Stimulated activated naive CD8-positive, alpha-beta T cell treated with anti-CD3 and anti-CD28 coated beads, Interleukin-15, Interleukin-2, amounts not matched to agents 100 ng/mL and 50 ng/mL, for 24 hours (primary cell): ENCODE data around the gene PRKAA1.
"Not testable (repeated sequence)": the region's sequence is repeated elsewhere in the genome, so short reads cannot be mapped to it uniquely, and the experiment has no call there.

Experiments
- H3K27ac Mint-ChIP-seq: one replicate; pipeline ENCODE4 v1.8.0; 2021; ENCODE audit warnings: mild to moderate bottlenecking, mixed read lengths
- H3K27me3 Mint-ChIP-seq: one replicate; pipeline ENCODE4 v1.8.0; 2021; ENCODE audit warnings: mixed read lengths
- H3K36me3 Mint-ChIP-seq: one replicate; pipeline ENCODE4 v1.8.0; 2021; ENCODE audit warnings: low read depth, mixed read lengths
- H3K4me1 Mint-ChIP-seq: one replicate; pipeline ENCODE4 v1.8.0; 2021; ENCODE audit warnings: low read depth, mixed read lengths
- H3K4me3 Mint-ChIP-seq: one replicate; pipeline ENCODE4 v1.8.0; 2021; ENCODE audit warnings: mild to moderate bottlenecking, mixed read lengths
- H3K9me3 Mint-ChIP-seq: one replicate; pipeline ENCODE4 v1.8.0; 2021; ENCODE audit warnings: mixed read lengths

Gene PRKAA1

GRCh38 chr5:40796487-40796889 is 1.7 kb downstream of the PRKAA1 start:
- no peaks in the 10 kb centered on the region for H3K9me3 Mint-ChIP-seq
- peak overlapping the region; percentile 83 for H3K27ac Mint-ChIP-seq
- H3K4me3 Mint-ChIP-seq, result peak overlapping the region; percentile 92

GRCh38 chr5:40794877-40795276 is 3.3 kb downstream of the PRKAA1 start:
- H3K27me3 Mint-ChIP-seq, H3K27ac Mint-ChIP-seq, H3K4me3 Mint-ChIP-seq, H3K9me3 Mint-ChIP-seq: not testable (repeated sequence)
- H3K36me3 Mint-ChIP-seq, result peaks cover 31% of the 10 kb centered on the region
- H3K4me1 Mint-ChIP-seq, result peaks cover 71% of the 10 kb centered on the region

More at GRCh38 chr5:40796487-40796889, 1.7 kb downstream of the PRKAA1 start:
- peaks cover 31% of the 10 kb centered on the region for H3K36me3 Mint-ChIP-seq
- peaks cover 59% of the 10 kb centered on the region for H3K4me1 Mint-ChIP-seq
- peaks cover 4% of the 10 kb centered on the region for H3K27me3 Mint-ChIP-seq

GRCh38 chr5:40794340-40794739 is 3.8 kb downstream of the PRKAA1 start:
- H3K4me1 Mint-ChIP-seq, result peaks cover 72% of the 10 kb centered on the region
- not testable (repeated sequence) for H3K27me3 Mint-ChIP-seq, H3K27ac Mint-ChIP-seq, H3K4me3 Mint-ChIP-seq, H3K9me3 Mint-ChIP-seq
- peaks cover 33% of the 10 kb centered on the region for H3K36me3 Mint-ChIP-seq

- not testable (repeated sequence) for H3K27ac Mint-ChIP-seq, H3K27me3 Mint-ChIP-seq, H3K4me3 Mint-ChIP-seq
These were observed 5.5 kb downstream of the PRKAA1 start for GRCh38 chr5:40792691-40793090.

GRCh38 chr5:40791715-40792139 is 6.4 kb downstream of the PRKAA1 start:
- H3K9me3 Mint-ChIP-seq, result peaks cover 9% of the 10 kb centered on the region
- no peaks in the 10 kb centered on the region for H3K27me3 Mint-ChIP-seq
- H3K4me1 Mint-ChIP-seq, result peaks cover 77% of the 10 kb centered on the region
- peaks cover 56% of the 10 kb centered on the region for H3K36me3 Mint-ChIP-seq
- no peak overlapping the region for H3K4me3 Mint-ChIP-seq
- no peak overlapping the region for H3K27ac Mint-ChIP-seq

More at GRCh38 chr5:40792691-40793090, 5.5 kb downstream of the PRKAA1 start:
- H3K36me3 Mint-ChIP-seq, result peaks cover 50% of the 10 kb centered on the region
- not testable (repeated sequence) for H3K9me3 Mint-ChIP-seq
- peaks cover 78% of the 10 kb centered on the region for H3K4me1 Mint-ChIP-seq

- Mint-ChIP-seq H3K27ac (no peak overlapping the region), H3K36me3 (peaks cover 59% of the 10 kb centered on the region), H3K27me3 (no peaks in the 10 kb centered on the region), H3K9me3 (peaks cover 9% of the 10 kb centered on the region), H3K4me3 (no peak overlapping the region), H3K4me1 (peaks cover 75% of the 10 kb centered on the region)
These were observed 7.1 kb downstream of the PRKAA1 start for GRCh38 chr5:40790947-40791593.

- H3K4me3 Mint-ChIP-seq, H3K27ac Mint-ChIP-seq, H3K9me3 Mint-ChIP-seq, H3K27me3 Mint-ChIP-seq: not testable (repeated sequence)
- Mint-ChIP-seq H3K4me1 (peaks cover 67% of the 10 kb centered on the region), H3K36me3 (peaks cover 45% of the 10 kb centered on the region)
These were observed 9.2 kb downstream of the PRKAA1 start for GRCh38 chr5:40788941-40789340.

GRCh38 chr5:40787986-40788385 is 10.2 kb downstream of the PRKAA1 start:
- Mint-ChIP-seq H3K36me3 (peaks cover 36% of the 10 kb centered on the region), H3K9me3 (peaks cover 9% of the 10 kb centered on the region), H3K4me1 (peaks cover 57% of the 10 kb centered on the region), H3K27me3 (no peaks in the 10 kb centered on the region), H3K27ac (no peak overlapping the region), H3K4me3 (no peak overlapping the region)

GRCh38 chr5:40786664-40787063 is 11.5 kb downstream of the PRKAA1 start:
- peaks cover 36% of the 10 kb centered on the region for H3K36me3 Mint-ChIP-seq
- not testable (repeated sequence) for H3K27me3 Mint-ChIP-seq, H3K4me3 Mint-ChIP-seq, H3K9me3 Mint-ChIP-seq, H3K27ac Mint-ChIP-seq
- H3K4me1 Mint-ChIP-seq, result peaks cover 55% of the 10 kb centered on the region

- Mint-ChIP-seq H3K9me3 (peaks cover 9% of the 10 kb centered on the region), H3K27me3 (no peaks in the 10 kb centered on the region), H3K27ac (no peak overlapping the region), H3K4me1 (peaks cover 50% of the 10 kb centered on the region), H3K4me3 (no peak overlapping the region), H3K36me3 (peaks cover 44% of the 10 kb centered on the region)
These were observed 13.3 kb downstream of the PRKAA1 start for GRCh38 chr5:40784916-40785315.

GRCh38 chr5:40784027-40784653 is 14.0 kb downstream of the PRKAA1 start:
- peaks cover 53% of the 10 kb centered on the region for H3K4me1 Mint-ChIP-seq
- H3K27me3 Mint-ChIP-seq, result no peaks in the 10 kb centered on the region
- no peak overlapping the region for H3K4me3 Mint-ChIP-seq
- peaks cover 9% of the 10 kb centered on the region for H3K9me3 Mint-ChIP-seq
- H3K36me3 Mint-ChIP-seq, result peaks cover 40% of the 10 kb centered on the region
- H3K27ac Mint-ChIP-seq, result no peak overlapping the region

GRCh38 chr5:40781843-40782409 is 16.2 kb downstream of the PRKAA1 start:
- Mint-ChIP-seq H3K27me3 (no peaks in the 10 kb centered on the region), H3K36me3 (peaks cover 21% of the 10 kb centered on the region), H3K27ac (no peak overlapping the region), H3K9me3 (no peaks in the 10 kb centered on the region), H3K4me1 (peaks cover 44% of the 10 kb centered on the region), H3K4me3 (no peak overlapping the region)

- H3K4me3 Mint-ChIP-seq, result no peak overlapping the region
- peaks cover 51% of the 10 kb centered on the region for H3K4me1 Mint-ChIP-seq
- H3K27ac Mint-ChIP-seq, result no peak overlapping the region
- no peaks in the 10 kb centered on the region for H3K27me3 Mint-ChIP-seq
- H3K9me3 Mint-ChIP-seq, result no peaks in the 10 kb centered on the region
- H3K36me3 Mint-ChIP-seq, result peaks cover 23% of the 10 kb centered on the region
These were observed 17.3 kb downstream of the PRKAA1 start for GRCh38 chr5:40780858-40781257.

GRCh38 chr5:40780199-40780598 is 18.0 kb downstream of the PRKAA1 start:
- Mint-ChIP-seq H3K27me3 (no peaks in the 10 kb centered on the region), H3K27ac (no peak overlapping the region), H3K9me3 (no peaks in the 10 kb centered on the region), H3K4me1 (peaks cover 46% of the 10 kb centered on the region), H3K36me3 (peaks cover 25% of the 10 kb centered on the region), H3K4me3 (no peak overlapping the region)

GRCh38 chr5:40779561-40779960 is 18.6 kb downstream of the PRKAA1 start:
- H3K4me1 Mint-ChIP-seq, result peaks cover 43% of the 10 kb centered on the region
- H3K4me3 Mint-ChIP-seq, result no peak overlapping the region
- no peak overlapping the region for H3K27ac Mint-ChIP-seq
- no peaks in the 10 kb centered on the region for H3K27me3 Mint-ChIP-seq
- H3K36me3 Mint-ChIP-seq, result peaks cover 29% of the 10 kb centered on the region
- no peaks in the 10 kb centered on the region for H3K9me3 Mint-ChIP-seq
